Mesothelial cell of epicardium (in vitro differentiated cells): ENCODE results near the gene IL12A. TPM values are rescaled to one million over a fixed set of nuclear protein-coding genes. Genes with fewer than 3 reads are reported as not detected.

Source experiments
- DNase-seq, 2 experiments: peaks; one replicate each; pipeline ENCODE4 v3.0.0; 2021; ENCODE audit warnings: low spot score in 2 of 2; ENCODE audit not compliant: unreplicated experiment in 2 of 2
- H3K27ac Mint-ChIP-seq: 2 replicates; pipeline ENCODE4 v1.8.0; 2021; ENCODE audit warnings: mixed read lengths
- H3K27me3 Mint-ChIP-seq: 2 replicates; pipeline ENCODE4 v1.8.0; 2021; ENCODE audit warnings: low read depth, mixed read lengths
- H3K36me3 Mint-ChIP-seq: 2 replicates; pipeline ENCODE4 v1.8.0; 2021; ENCODE audit warnings: mixed read lengths
- H3K4me1 Mint-ChIP-seq: 2 replicates; pipeline ENCODE4 v1.8.0; 2021; ENCODE audit warnings: mixed read lengths
- H3K4me3 Mint-ChIP-seq: 2 replicates; pipeline ENCODE4 v1.8.0; 2021; ENCODE audit warnings: mild to moderate bottlenecking, moderate library complexity, mixed read lengths
- H3K9me3 Mint-ChIP-seq: 2 replicates; pipeline ENCODE4 v1.8.0; 2021; ENCODE audit warnings: mixed read lengths
- CTCF ChIP-seq: fragments of 200-600 bp; sonication (generic); IDR thresholded peaks from one replicate; pipeline ENCODE4 v1.5.0; 2021; ENCODE audit warnings: antibody characterized with exemption; ENCODE audit not compliant: unreplicated experiment
- total RNA-seq: library from RNA; stranded (reverse); gene quantifications from 3 replicates; pipeline ENCODE4 v1.2.1, GENCODE V29; 2021

Gene IL12A
- total RNA-seq, 1 donor from 2014 or later = not detected

GRCh38 chr3:160001850-160002623 lies 13.4 kb downstream of the IL12A start:
- no peak for DNase-seq
- Mint-ChIP-seq H3K27ac (no peak overlapping the region), H3K36me3 (no peaks in the 10 kb centered on the region), H3K27me3 (peaks cover 2% of the 10 kb centered on the region), H3K4me3 (no peak overlapping the region), H3K9me3 (no peaks in the 10 kb centered on the region), H3K4me1 (peaks cover 6% of the 10 kb centered on the region)
- no peak for TF ChIP-seq CTCF

GRCh38 chr3:160003520-160004128 lies 15.0 kb downstream of the IL12A start:
- H3K4me3 Mint-ChIP-seq = no peak overlapping the region
- no peak for TF ChIP-seq CTCF
- H3K36me3 Mint-ChIP-seq = no peaks in the 10 kb centered on the region
- peaks cover 6% of the 10 kb centered on the region for H3K4me1 Mint-ChIP-seq
- H3K9me3 Mint-ChIP-seq = no peaks in the 10 kb centered on the region
- no peak overlapping the region for H3K27ac Mint-ChIP-seq
- peaks cover 2% of the 10 kb centered on the region for H3K27me3 Mint-ChIP-seq
- no peak for DNase-seq

GRCh38 chr3:160005004-160005403 lies 16.4 kb downstream of the IL12A start:
- H3K36me3 Mint-ChIP-seq = no peaks in the 10 kb centered on the region
- no peak for DNase-seq
- H3K27me3 Mint-ChIP-seq = peaks cover 2% of the 10 kb centered on the region
- H3K27ac Mint-ChIP-seq = no peak overlapping the region
- TF ChIP-seq CTCF = no peak
- no peaks in the 10 kb centered on the region for H3K9me3 Mint-ChIP-seq
- no peak overlapping the region for H3K4me3 Mint-ChIP-seq
- H3K4me1 Mint-ChIP-seq = peaks cover 6% of the 10 kb centered on the region

- no peak for DNase-seq
- Mint-ChIP-seq H3K27me3 (peaks cover under 1% of the 10 kb centered on the region), H3K4me3 (no peak overlapping the region), H3K27ac (no peak overlapping the region), H3K9me3 (no peaks in the 10 kb centered on the region), H3K4me1 (peaks cover 6% of the 10 kb centered on the region), H3K36me3 (no peaks in the 10 kb centered on the region)
- no peak for TF ChIP-seq CTCF
These were observed 17.9 kb downstream of the IL12A start for GRCh38 chr3:160006282-160007163.

GRCh38 chr3:160008961-160009360 lies 20.3 kb downstream of the IL12A start:
- TF ChIP-seq CTCF = no peak
- no peak for DNase-seq
- H3K4me1 Mint-ChIP-seq = peaks cover 6% of the 10 kb centered on the region
- H3K9me3 Mint-ChIP-seq = no peaks in the 10 kb centered on the region
- no peaks in the 10 kb centered on the region for H3K27me3 Mint-ChIP-seq
- no peak overlapping the region for H3K4me3 Mint-ChIP-seq
- H3K36me3 Mint-ChIP-seq = no peaks in the 10 kb centered on the region
- H3K27ac Mint-ChIP-seq = no peak overlapping the region
